Stimulated activated naive CD8-positive, alpha-beta T cell treated with anti-CD3 and anti-CD28 coated beads, Interleukin-15, Interleukin-2, amounts not matched to agents 100 U/mL and 50 U/mL, for 24 hours (primary cell): ENCODE measurements around the gene GLYATL1.

Experiments
- ATAC-seq: fragments of 150-1000 bp; cut with Tn5 transposase; one replicate; pipeline ENCODE4 v1.10.0; 2021
- DNase-seq: peaks from one replicate; pipeline ENCODE4 v3.0.0; 2021

GLYATL1 gene

DNA sequence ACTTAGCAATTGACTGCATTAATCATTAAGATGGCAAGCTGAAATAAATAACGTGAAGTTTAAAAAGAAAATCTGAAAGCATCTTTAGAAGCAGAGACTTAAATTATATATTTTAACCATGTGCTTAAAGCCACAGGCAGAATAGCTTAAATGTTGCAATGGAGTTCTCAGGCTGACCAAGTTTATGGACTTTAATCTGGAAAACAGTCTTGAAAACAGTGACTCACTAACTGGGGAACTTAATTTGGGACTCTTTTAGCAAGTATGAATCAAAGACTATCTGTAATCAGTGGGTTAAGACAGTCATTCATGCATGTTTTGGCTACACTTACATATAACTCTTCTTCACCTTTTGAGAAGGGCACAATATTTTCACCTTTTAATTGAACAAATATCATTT is 12.6 kb upstream of the GLYATL1 start:
- ATAC-seq: no peak
- DNase-seq: no peak

DNA sequence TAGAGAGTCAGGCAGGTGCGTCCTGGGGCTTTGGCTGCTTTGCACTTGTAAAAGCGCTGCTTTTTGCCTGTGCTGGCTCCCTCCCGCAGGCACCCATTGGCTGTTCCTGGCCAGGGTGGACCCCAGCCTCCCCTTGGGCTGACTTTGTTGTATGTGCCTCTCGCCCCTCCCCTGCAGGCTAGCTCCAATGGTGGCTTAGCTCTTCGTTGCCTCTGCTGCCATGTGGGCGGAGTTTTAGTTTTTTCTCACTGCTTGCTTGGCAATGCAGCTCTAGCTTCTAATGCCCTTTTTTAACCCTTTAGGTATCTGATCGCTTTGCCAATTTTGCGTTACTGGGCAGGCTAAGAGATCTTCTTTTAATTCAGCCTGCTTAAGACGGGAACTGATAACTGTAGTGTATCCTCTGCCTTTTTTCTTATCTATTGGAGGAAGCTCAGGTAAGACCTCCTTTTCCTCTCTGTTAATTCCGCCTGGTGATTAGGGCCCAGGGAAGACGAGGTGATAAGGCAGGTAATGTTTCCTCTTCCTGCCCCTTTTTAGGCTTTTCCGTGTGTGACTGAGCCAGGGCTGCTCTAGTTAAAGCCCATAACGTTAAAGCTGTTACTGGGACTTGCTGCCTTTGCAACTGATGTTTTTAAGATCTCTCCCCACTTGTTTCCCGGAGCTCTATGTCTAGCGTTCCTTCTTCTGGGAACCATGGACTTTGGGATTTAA is 11.7 kb upstream of the GLYATL1 start:
- DNase-seq (no peak), ATAC-seq (peak; percentile 57)

DNA sequence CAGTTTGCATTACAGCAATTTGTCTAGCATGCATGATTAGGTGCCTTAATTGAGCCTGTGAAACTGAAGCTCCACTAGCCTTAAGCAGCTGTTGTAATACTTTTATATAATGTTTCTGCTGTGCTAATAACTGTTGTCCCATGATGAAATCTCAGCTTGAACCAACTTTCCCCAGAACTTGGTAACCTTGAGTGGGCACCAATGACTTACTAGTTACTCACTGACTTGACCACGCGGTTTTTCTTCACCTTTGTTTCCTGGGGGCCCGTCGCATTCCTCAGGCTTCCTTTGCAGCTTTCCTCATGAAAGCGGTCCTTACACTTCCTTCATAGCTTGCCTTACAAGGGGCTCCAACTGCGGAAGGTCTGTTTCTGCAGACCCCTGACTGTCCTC is 11.2 kb upstream of the GLYATL1 start:
- ATAC-seq: no peak

DNA sequence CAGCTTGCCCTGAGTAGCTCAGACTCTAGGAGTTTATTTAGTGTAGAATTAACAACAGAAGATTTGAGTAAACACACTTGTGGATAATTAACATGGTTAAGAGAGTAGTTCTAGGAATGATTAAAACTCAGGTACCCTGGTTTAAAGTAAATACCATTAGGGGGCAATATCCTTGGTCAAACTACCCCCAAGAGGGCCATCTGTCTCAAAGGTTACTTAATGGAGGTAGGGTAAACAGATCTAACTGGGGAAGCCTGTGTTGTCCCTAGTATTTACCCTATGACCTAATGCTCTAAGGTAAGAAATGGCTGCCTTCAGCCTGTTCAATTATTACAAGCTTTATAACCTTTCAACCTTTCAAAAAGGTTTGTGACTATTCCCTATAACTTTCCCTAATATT is 10.6 kb upstream of the GLYATL1 start:
- no peak for ATAC-seq
- DNase-seq: no peak

More for the DNA sequence above, 11.2 kb upstream of the GLYATL1 start:
- no peak for DNase-seq

DNA sequence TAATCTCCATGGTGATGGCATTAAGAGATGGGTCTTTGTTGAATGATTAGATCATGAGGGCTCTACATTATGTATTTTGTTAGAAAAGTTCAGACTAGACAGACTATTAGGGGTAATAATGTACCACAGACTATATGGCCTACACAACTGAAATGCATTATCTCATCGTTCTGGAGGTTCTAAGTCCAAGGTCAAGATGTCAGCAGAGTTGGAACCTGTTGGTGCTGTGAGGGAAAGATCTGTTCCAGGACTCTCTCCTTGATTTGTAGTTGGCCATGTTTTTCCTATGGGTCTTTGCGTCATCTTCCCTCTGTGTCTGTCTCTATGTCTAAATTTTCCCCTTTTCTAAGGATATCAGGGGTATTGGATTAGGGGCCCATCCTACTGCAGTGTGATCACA is 8.4 kb upstream of the GLYATL1 start:
- no peak for DNase-seq
- ATAC-seq: no peak

DNA sequence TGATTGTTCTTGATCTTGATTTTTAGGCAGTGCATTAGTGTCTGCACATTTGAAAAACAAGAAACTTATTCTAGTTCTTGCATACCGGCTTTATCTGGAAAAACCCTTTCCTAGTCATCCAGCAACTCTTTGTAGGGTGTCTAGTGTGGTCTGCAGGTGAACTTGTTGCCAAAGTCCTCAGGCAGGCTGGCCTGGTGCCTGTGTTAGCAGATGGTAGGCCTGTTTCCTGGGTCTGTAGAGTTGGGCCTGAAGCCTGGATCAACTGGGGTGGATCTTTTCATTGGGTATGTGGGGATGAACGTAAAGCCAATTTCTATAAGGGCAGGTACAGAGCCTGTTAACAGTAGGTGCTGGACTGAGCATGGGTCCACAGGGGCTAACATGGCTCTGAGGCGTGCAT is 5.6 kb upstream of the GLYATL1 start:
- DNase-seq (no peak), ATAC-seq (no peak)

DNA sequence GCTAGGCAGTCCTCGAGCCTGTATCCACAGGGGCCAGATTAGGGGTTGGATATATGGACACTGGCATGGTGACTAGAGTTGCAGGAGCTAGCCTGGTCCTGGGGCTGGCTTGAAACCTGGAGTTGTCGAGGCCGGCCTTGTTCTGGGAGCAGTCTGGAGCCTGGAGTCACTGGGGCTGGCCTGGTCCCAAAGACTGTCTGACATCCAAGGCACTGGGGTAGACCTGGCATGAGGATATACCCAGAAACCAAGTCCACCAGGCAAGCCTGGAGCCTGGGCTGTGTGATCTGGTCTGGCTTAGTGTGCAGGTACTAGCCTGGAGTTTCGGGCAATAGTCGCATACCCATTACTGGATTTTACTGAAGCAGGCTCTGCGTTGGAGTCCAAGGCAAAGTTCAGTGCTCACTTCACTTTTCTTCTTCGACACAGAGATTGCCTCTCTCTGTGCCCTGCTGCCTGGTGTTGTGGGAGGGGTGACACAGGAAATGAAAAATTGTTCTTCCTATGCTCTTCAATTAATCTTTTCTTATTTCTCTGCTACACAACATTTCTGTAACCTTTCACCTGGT is 4.3 kb upstream of the GLYATL1 start:
- DNase-seq (no peak), ATAC-seq (no peak)

DNA sequence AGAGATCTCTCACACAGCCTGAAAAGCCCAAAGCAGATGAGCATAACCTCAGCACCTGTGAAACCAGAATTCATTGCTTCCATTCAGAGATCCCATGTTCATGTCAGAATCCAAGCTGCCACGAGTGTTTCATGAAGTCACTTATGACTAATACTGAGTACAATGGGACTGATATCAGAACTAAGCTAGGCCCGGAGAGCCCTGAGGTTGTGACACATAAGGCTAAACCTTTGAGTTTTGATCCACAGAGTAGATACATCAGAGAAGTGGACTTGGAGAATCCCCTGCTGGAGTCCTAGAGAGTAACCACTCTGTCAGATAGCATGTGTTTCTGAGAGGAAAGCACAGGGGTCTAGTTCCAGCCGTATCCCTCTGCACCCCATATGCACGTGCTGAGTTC is 890 bp upstream of the GLYATL1 start:
- DNase-seq: no peak
- no peak for ATAC-seq

DNA sequence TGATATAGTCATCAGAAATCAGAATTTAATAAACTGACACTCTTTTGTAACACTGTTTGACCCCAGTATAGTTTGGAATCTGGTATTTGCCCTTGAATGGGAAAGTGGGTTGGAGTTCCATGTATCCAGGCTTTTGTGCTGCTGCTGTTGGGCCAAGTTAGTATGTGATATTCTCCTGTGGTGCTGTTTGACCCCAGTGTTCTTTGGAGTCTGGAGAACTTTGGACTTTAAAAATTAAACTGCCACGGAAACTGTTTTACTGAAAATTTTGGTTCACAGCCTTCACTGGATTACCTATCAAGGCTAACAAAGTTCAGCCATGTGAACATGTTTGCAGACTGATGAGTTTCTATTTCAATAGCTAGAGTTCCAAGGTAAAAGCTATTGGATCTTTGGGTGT is 740 bp downstream of the GLYATL1 start:
- DNase-seq: no peak
- ATAC-seq: no peak

DNA sequence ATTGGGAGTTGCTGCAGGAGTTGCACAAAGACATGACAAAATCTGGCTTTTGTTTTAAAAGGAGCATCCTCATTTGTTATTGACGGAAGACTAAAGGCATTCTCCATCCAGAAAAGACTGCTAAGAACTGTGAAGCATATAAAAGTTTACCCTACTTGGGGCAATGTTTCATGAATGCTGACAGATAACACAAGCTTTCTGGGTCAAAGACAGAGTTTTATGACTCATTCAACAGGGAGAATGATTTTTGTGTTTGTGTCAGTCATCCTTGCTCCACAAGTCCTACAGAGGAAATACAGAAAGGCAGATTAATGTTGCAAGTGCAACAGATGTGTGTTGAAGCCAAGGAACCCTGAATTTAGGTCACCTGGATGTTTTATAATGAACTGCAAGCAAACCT is 2.5 kb downstream of the GLYATL1 start:
- ATAC-seq: no peak

DNA sequence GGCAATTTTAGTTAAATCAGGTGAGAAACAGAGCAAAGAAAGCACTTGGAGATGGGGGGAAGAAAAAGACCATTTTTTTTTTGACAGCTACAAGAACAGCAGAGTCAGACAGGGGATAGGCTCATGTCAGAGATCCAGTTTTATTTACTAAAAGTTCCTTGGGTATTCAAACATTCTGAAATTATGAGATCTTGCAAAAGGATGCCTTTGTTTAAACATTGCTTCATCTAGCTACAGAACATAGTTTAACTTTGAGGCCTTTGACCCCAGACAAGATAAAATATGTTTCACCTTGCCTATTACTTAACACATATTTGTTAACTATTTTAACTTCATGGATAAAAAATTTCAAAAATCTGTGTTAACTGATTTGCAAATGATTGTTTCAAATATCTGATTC is 6.4 kb downstream of the GLYATL1 start:
- ATAC-seq (no peak), DNase-seq (no peak)

More for the DNA sequence above, 2.5 kb downstream of the GLYATL1 start:
- DNase-seq: no peak

DNA sequence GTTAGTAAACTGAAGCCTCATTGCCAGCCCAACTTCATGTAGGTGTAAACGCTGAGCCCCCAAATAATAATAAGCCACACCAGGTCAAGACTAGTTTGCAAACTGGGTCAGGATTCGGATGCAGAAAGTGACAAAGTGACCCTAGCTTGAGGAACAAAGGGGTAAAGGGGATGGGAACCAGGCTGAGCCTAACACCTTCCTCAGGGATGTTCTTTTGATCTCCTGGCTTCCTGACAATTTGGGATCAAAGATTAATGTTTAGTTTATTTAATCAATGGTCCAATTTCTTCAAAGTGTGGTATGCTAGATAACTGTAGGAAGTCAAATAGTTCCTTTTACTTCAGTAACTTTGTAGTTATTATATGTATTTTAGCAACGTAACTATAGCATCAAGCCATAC is 9.9 kb downstream of the GLYATL1 start:
- ATAC-seq (no peak), DNase-seq (no peak)

DNA sequence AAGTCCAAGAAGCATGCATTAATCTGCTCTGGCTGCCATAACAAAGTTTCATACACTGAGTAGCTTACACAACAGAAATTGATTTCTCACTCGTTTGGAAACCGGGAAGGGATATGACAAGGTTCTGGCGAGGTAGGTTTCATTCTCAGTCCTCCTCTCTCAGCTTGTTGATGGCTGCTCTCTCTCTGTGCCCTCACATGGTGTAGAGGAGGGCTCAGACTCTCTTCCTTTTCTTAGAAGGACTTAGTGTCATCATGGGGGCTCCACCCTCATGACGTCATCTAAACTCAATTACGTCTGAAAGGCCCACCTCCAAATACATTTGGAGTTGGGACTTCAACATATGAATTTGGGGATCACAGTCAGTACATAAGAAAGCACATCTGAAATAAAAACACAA is 18.6 kb downstream of the GLYATL1 start:
- no peak for DNase-seq

DNA sequence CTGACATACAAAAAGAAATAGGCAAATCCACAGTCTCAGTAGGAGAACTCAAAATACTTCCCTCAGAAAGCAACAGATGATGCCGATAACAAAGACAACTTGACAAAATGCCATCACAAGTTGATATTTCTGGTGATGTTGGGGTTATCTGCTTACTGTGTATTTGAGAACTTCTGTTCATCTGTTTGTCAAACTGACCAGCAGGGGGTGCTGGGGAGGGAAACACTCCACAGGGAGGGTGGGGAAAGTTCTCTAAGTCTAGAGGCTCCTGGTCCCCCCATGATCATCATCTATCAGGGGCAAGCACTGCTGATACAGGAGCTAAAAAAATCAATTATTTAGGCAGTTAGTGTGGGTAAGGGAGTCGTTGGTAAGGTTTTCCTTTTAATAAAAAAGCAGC is 19.2 kb downstream of the GLYATL1 start:
- DNase-seq (peak; percentile 57), ATAC-seq (no peak)

More for the DNA sequence above, 18.6 kb downstream of the GLYATL1 start:
- no peak for ATAC-seq

DNA sequence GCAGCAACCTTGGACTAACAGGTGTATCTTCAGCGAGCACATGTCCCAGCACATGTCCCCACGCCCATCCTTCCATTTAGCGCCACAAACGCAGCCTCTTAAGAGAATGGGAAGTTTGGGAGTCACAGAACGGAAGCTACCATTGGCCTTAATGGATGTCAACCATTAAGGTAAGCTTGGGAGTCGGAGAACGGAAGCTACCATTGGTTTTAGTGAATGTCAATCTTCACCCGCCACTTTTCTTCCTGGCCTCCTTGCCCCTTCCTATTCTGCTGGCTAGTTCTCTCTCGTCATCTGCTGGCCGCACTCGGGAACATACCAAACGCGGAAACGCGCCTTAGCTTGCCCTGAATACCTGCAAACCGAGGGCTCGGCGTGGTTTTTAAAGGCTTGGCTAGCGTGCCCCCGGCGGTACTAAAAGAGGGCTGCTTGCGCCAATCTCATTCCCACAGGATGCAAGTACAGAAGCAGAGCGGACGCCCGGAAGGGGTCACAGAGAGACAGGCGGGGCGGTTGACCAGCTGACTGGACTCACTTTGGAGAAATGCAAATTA is 24.3 kb downstream of the GLYATL1 start:
- DNase-seq: no peak
- ATAC-seq: no peak

DNA sequence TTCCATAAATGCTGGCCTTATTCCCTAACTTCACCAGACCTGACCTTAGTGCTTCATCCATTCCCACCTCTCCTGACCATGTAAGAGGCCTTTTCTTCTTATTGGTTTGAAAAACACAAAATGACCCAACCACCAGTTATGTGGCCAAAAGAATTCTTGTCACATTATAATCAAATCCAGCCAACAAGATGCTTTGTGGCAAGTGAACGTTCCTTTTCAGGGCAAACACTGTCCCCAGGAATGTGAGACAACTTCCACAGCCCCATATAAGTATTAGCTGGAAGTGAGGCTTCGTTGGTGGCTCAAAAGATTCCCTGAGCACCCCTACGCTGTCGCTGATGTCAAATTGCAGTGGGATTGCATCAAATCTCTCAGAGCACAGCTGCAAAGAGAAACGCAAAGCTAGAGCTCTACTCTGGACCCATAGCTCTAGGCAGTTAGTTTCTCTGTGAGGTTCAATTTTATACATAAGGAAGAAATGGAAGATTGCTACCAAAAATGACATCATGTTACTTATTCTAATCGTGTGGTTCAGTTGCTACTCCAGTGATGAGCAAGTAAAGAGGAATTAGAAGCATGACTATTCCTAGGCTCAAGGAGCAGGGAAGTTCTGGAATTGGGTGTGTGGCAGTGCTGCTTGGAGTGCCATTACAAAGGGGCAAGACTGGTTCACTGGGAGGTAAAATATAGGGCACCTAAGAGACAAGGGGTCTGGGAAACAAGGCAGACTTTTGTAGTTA is 26.1 kb downstream of the GLYATL1 start:
- no peak for DNase-seq
- no peak for ATAC-seq

DNA sequence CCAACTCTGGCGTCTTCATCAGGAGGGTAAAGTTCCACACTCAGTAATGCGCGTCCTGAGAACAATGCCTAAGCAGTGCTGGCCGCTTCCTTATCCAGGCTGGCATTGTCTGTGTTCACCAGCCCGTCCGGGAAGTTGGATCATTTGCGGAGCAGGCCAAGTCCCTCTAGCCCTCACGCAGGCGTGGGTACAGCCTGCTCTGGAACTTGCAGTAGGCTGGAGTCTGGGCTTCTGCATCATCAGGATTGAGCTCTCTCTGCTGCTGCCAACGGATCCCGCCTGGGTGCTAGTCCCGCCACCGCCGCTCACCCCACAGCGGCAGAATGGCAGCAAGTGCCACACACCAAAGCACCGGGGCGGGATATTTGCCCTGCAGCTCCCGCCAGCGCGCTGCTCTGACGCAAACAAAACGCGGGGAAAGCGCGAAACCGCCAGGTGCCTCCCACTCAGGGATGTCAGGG is 29.0 kb downstream of the GLYATL1 start:
- ATAC-seq (no peak), DNase-seq (no peak)

DNA sequence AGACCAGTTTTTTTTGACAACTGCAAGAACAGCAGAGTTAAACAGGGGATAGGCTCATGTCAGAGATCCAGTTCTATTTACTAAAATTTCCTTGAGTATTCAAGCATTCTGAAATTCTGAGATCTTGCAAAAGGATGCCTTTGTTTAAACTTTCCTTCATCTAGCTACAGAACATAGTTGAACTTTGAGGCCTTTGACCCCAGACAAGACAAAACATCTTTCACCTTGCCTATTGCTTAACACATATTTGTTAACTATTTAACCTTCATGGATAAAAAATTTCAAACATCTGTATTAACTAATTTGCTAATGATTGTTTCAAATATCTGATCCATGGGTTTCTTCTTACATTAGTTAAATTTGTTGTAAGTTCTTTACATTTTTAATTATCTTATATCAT is 38.2 kb downstream of the GLYATL1 start:
- DNase-seq: no peak
- no peak for ATAC-seq

DNA sequence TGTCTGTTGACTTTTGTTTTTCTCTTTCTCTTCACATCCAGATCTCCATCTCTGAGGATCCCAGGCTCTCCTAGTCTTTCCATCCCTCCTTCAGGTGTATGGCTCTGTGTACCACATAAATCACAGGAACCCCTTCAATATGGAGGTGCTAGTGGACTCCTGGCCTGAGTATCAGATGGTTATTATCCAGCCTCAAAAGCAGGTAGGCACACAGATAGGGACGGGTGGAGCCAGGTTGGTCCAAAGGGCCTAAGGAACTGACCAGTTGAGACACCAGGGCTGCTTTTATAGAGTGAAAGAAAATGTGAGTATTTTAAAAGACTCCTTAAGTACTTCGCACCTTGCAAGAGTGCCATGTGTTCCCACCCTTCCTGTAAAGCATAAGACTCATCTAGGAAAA is 39.9 kb downstream of the GLYATL1 start:
- DNase-seq: no peak
- ATAC-seq: no peak

DNA sequence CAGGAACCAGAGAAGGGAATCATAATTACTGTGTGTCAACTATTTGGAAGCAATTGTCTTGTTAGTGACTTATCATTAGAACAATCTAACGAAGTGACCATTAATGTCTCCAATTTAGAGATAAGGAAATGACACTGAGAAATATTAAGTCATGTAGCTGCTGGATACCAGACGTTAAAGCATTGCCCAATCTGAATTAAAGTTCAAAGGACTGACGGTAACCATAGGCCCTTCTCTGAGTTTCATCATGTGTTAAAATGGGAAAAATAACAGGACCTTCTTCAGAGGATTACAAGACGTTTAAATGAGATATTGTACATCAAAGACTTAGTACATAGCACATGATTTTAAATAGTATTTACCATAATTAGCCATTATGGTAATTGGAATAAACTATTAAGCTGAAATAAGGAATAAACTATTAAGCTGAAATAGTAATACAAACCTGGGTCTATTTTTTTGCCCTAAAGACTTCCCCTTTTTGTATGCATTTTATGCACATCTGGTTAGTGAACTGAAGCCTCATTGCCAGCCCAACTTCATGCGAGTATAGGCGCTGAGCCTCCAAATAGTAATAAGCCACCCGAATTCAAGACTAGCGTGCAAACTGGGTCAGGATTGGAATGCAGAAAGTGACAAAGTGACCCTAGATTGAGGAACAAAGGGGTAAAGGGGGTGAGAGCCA is 41.0 kb downstream of the GLYATL1 start:
- DNase-seq (no peak), ATAC-seq (no peak)

DNA sequence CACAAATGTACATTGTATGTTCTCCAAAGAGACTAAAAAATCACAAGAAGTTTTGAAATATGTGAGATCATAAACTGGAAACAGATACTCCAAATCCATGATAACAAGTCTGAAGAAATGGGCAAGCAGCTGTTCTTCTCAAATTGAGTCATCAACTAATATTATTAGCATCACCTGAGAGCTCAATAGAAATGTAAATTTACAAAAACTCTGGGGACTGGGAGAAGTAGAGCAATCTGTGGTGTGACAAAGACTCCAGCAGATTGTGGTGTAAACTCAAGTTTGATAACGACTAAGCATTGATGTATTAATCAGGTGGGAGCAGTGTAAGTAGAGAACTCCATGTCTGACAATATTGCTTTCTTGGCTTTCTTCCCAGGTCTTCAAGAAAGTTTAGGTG is 53.2 kb downstream of the GLYATL1 start:
- ATAC-seq (no peak), DNase-seq (no peak)

DNA sequence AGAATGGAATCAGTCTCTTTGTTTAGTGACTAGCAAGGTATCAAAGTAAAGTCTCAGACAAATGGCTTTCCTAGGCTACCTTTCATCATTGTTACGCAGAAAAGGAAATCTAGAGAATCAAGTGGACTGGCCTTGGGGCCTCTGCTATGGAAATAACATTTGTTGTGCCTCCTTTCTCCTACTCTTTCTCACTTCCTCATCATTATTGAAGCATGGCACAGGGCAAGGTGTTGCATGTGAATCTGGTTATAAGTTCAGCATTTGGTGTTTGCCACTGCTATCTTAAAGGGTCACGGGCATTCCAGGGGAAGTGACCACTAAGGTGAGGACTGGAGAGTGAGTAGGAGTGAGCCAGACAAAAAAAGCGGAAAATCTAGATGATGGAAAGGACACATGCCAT is 54.9 kb downstream of the GLYATL1 start:
- ATAC-seq (no peak), DNase-seq (no peak)
